DOHH2 (cell line): ENCODE data around the gene PLEKHG5.

ENCODE experiments used
- EZH2phosphoT487 ChIP-seq: fragments of 200-600 bp; sonication (generic); IDR thresholded peaks from 2 replicates; pipeline ENCODE4 v1.6.1; 2017; ENCODE audit warnings: borderline replicate concordance, mild to moderate bottlenecking, antibody characterized with exemption, low read length, moderate library complexity, mixed read lengths
- TF ChIP-seq, protein P1 (sequence below): fragments of 200-600 bp; sonication (generic); IDR thresholded peaks from one replicate; pipeline ENCODE4 v1.5.1; 2014; ENCODE audit warnings: antibody characterized with exemption, mild to moderate bottlenecking, low read depth, low read length; ENCODE audit not compliant: poor library complexity, severe bottlenecking

DNA sequence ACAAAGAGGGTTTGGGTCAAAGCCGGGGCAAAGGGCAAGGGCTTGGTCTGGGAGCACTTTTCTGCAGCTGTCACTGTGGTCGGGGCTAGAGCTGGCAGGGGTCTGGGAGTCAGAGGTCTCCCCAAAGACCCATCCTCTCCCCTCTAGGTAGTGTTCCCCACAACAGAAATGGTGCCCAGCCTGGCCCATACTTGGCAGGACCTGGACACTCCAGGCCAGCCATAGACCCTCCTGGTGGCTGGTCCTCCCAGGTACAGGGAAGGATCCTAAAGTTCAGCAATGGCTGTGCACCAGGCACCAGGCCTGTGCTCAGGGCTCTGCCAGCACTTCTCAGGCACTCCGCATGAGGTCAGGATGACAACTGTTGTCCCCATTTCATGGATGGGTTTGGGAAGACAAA is 55.9 kb downstream of the PLEKHG5 start:
- TF ChIP-seq EZH2phosphoT487 = no peak
- TF ChIP-seq, protein P1, sequence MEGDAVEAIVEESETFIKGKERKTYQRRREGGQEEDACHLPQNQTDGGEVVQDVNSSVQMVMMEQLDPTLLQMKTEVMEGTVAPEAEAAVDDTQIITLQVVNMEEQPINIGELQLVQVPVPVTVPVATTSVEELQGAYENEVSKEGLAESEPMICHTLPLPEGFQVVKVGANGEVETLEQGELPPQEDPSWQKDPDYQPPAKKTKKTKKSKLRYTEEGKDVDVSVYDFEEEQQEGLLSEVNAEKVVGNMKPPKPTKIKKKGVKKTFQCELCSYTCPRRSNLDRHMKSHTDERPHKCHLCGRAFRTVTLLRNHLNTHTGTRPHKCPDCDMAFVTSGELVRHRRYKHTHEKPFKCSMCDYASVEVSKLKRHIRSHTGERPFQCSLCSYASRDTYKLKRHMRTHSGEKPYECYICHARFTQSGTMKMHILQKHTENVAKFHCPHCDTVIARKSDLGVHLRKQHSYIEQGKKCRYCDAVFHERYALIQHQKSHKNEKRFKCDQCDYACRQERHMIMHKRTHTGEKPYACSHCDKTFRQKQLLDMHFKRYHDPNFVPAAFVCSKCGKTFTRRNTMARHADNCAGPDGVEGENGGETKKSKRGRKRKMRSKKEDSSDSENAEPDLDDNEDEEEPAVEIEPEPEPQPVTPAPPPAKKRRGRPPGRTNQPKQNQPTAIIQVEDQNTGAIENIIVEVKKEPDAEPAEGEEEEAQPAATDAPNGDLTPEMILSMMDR = no peak
